Measurements from ENCODE around the gene NUP85.

The NUP85 gene

DNA sequence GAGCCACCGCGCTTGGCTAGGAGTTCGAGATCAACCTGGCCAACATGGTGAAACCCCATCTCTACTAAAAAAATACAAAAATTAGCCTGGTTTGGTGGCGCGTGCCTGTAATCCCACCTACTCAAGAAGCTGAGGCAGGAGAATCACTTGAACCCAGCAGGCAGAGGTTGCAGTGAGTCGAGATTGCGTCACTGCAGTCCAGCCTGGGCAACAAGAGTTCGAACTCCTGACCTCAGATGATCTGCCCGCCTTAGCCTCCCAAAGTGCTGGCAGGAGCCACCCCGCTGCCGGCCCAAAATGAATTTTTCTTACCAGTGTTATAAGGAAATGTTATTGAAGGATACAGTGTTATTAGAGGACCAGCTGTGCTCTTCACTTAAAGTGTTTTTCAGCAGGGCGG is 2.3 kb downstream of the NUP85 start:
- H3K27me3 ChIP-seq (ENCODE audit: insufficient read depth, low read length) = no peaks in the 10 kb centered on the region
- H3K4me1 ChIP-seq (ENCODE audit: insufficient read depth, low read length) = peaks cover 3% of the 10 kb centered on the region; the same call in 1 of the 2 replicates
- H3K36me3 ChIP-seq (ENCODE audit: insufficient read depth, low read depth, low read length) = peaks cover 42% of the 10 kb centered on the region
- no peak overlapping the region for H3K27ac ChIP-seq (ENCODE audit: low read length)
- H3K9me3 ChIP-seq (ENCODE audit: insufficient read depth, low read depth, low read length) = no peaks in the 10 kb centered on the region
- H3K9ac ChIP-seq (ENCODE audit: low read depth, low read length) = no peak overlapping the region
- H3K4me3 ChIP-seq (ENCODE audit: low read length) = no peak overlapping the region

DNA sequence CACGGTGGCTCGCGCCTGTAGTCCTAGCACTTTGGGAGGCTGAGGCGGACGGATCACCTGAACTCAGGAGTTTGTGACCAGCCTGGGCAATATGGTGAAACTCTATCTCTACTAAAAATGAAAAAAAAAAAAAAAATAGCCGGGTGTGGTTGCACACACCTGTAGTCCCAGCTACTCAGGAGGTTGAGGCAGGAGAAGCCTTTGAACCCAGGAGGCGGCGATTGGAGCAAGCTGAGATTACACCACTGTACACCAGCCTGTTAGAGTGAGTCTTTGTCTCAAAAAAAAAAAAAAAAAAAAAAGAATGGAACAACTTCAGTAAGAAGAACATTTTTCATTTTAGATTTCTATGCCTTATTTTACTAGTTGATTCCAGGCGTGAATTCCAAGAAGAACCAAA is 2.7 kb downstream of the NUP85 start:
- H3K36me3 ChIP-seq (ENCODE audit: insufficient read depth, low read depth, low read length) = peaks cover 46% of the 10 kb centered on the region
- no peak overlapping the region for H3K4me3 ChIP-seq (ENCODE audit: low read length)
- no peaks in the 10 kb centered on the region for H3K9me3 ChIP-seq (ENCODE audit: insufficient read depth, low read depth, low read length)
- peaks cover 3% of the 10 kb centered on the region; the same call in 1 of the 2 replicates for H3K4me1 ChIP-seq (ENCODE audit: insufficient read depth, low read length)
- no peak overlapping the region for H3K9ac ChIP-seq (ENCODE audit: low read depth, low read length)
- H3K27ac ChIP-seq (ENCODE audit: low read length) = no peak overlapping the region
- no peaks in the 10 kb centered on the region for H3K27me3 ChIP-seq (ENCODE audit: insufficient read depth, low read length)

DNA sequence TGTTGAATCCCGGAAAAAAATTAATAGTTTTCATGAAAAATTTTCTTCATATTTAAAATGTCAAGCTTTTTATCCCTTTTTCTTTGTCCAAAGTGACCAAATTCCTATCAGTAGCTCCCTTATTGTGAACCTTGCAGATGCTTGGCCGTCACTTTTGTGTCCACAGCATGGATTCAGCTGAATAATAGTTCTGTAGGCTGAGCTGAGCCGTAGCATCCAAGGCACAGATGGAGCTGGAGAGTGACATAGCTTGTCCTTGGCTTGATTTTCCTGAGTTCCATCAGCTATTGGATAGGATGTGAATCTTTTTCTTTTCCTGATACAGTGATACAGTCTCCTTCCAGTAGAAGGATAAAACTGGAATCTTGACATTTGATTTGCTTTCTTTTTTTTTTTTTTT is 3.6 kb downstream of the NUP85 start:
- Histone ChIP-seq H3K9me3 (ENCODE audit: insufficient read depth, low read depth, low read length) (no peaks in the 10 kb centered on the region), H3K27ac (ENCODE audit: low read length) (no peak overlapping the region), H3K4me3 (ENCODE audit: low read length) (no peak overlapping the region), H3K9ac (ENCODE audit: low read depth, low read length) (no peak overlapping the region), H3K4me1 (ENCODE audit: insufficient read depth, low read length) (peaks cover 3% of the 10 kb centered on the region; the same call in 1 of the 2 replicates), H3K36me3 (ENCODE audit: insufficient read depth, low read depth, low read length) (peaks cover 55% of the 10 kb centered on the region), H3K27me3 (ENCODE audit: insufficient read depth, low read length) (no peaks in the 10 kb centered on the region)

DNA sequence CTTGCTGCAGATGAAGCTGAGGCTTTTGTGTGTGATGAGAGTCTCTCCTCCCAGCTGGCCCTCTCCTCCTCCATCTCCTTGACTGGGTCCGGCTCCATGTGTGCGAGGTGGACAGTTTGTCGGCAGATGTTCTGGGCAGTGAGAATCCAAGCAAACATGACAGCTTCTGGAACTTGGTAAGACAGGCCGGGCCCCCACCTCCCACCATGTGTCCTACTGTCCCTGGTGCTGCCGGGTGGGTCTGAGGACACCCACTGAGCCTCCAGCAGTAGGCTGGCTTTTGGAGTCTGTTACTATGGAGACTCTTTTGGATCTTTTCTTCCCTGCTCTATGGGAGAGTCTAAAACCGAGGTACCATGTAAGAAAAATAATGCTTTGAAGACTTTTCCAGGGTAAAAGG is 12.7 kb downstream of the NUP85 start:
- H3K4me1 ChIP-seq (ENCODE audit: insufficient read depth, low read length) = no peaks in the 10 kb centered on the region
- no peak overlapping the region for H3K4me3 ChIP-seq (ENCODE audit: low read length)
- no peak overlapping the region for H3K9ac ChIP-seq (ENCODE audit: low read depth, low read length)
- H3K36me3 ChIP-seq (ENCODE audit: insufficient read depth, low read depth, low read length) = peaks cover 85% of the 10 kb centered on the region
- H3K27ac ChIP-seq (ENCODE audit: low read length) = no peak overlapping the region
- H3K9me3 ChIP-seq (ENCODE audit: insufficient read depth, low read depth, low read length) = no peaks in the 10 kb centered on the region
- H3K27me3 ChIP-seq (ENCODE audit: insufficient read depth, low read length) = no peaks in the 10 kb centered on the region

DNA sequence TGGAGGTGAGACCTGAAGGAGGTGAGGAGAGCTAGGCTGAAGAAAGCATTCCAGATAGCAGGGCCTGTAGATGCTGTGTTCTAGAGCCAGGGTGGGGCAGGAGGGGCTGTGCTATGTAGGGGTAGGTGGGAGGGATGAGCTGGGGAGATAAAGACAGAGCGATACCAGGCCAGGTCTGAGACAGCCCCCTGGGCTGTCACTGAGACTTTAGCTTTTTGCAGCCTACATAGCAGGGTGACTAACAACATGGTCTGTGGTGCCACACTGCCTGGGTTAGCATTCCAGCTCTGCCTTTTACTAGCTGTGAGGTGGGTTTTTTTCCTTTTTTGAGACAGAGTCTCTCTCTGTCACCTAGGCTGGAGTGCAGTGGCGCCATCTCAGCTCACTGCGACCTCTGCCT is 14.3 kb downstream of the NUP85 start:
- Histone ChIP-seq H3K9me3 (ENCODE audit: insufficient read depth, low read depth, low read length) (no peaks in the 10 kb centered on the region), H3K4me1 (ENCODE audit: insufficient read depth, low read length) (no peaks in the 10 kb centered on the region), H3K36me3 (ENCODE audit: insufficient read depth, low read depth, low read length) (peaks cover 80% of the 10 kb centered on the region)

DNA sequence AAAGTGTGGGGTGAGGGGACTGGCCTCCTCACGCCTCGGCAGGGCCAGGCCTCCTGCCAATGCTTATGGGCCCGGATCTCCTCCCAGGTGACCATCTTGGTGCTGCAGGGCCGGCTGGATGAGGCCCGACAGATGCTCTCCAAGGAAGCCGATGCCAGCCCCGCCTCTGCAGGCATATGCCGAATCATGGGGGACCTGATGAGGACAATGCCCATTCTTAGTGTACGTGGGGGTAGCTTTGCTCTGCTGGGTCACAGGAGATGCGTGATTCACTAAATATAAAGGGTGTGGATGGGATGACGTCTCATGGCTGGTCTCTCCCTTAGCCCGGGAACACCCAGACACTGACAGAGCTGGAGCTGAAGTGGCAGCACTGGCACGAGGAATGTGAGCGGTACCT is 19.5 kb downstream of the NUP85 start:
- Histone ChIP-seq H3K27me3 (ENCODE audit: insufficient read depth, low read length) (no peaks in the 10 kb centered on the region), H3K4me3 (ENCODE audit: low read length) (no peak overlapping the region), H3K4me1 (ENCODE audit: insufficient read depth, low read length) (no peaks in the 10 kb centered on the region), H3K9me3 (ENCODE audit: insufficient read depth, low read depth, low read length) (no peaks in the 10 kb centered on the region), H3K36me3 (ENCODE audit: insufficient read depth, low read depth, low read length) (peaks cover 75% of the 10 kb centered on the region), H3K27ac (ENCODE audit: low read length) (no peak overlapping the region), H3K9ac (ENCODE audit: low read depth, low read length) (no peak overlapping the region)

More for the DNA sequence above, 14.3 kb downstream of the NUP85 start:
- Histone ChIP-seq H3K4me3 (ENCODE audit: low read length) (no peak overlapping the region), H3K27me3 (ENCODE audit: insufficient read depth, low read length) (no peaks in the 10 kb centered on the region), H3K27ac (ENCODE audit: low read length) (no peak overlapping the region), H3K9ac (ENCODE audit: low read depth, low read length) (no peak overlapping the region)

DNA sequence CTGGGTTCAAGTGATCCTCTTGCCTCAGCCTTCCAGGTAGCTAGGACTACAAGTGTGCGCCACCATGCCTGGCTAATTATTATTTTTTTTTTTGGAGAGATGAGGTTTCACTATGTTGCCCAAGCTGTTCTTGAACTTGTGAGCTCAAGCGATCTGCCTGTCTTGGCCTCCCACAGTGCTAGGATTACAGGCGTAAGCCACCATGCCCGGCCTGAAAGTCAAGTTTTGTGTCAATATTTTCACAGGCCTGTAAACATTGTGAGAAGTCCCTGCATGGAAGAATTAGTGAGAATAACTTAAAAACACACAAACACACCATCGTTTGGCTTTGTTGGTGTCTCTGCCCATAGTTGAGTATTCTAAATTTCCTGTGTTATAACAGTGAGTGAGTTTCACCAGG is 22.2 kb downstream of the NUP85 start:
- no peaks in the 10 kb centered on the region for H3K4me1 ChIP-seq (ENCODE audit: insufficient read depth, low read length)
- H3K27me3 ChIP-seq (ENCODE audit: insufficient read depth, low read length) = no peaks in the 10 kb centered on the region
- peaks cover 86% of the 10 kb centered on the region for H3K36me3 ChIP-seq (ENCODE audit: insufficient read depth, low read depth, low read length)
- no peak overlapping the region for H3K9ac ChIP-seq (ENCODE audit: low read depth, low read length)
- H3K9me3 ChIP-seq (ENCODE audit: insufficient read depth, low read depth, low read length) = no peaks in the 10 kb centered on the region
- H3K27ac ChIP-seq (ENCODE audit: low read length) = no peak overlapping the region
- no peak overlapping the region for H3K4me3 ChIP-seq (ENCODE audit: low read length)

DNA sequence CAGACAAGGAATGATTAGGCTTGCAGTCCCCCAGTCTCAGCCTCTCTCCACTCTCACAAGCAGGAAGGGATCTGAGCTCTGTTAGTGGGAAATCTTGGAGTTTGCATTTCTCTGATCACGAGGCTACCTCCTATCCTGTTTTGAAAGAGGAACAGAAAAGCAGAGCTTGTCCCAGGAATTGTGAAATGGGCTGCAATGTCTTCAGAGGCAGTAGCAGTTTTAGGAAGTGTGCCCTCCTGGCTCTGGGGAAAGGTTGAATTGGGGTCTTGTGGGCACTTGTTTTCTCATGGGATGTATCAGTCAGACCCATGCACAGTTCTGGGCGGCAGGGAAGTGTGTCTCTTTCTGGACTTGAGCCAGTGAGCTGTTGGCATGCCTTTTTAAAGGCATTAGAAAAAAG is 22.8 kb downstream of the NUP85 start:
- Histone ChIP-seq H3K9ac (ENCODE audit: low read depth, low read length) (no peak overlapping the region), H3K27me3 (ENCODE audit: insufficient read depth, low read length) (no peaks in the 10 kb centered on the region), H3K27ac (ENCODE audit: low read length) (no peak overlapping the region), H3K9me3 (ENCODE audit: insufficient read depth, low read depth, low read length) (no peaks in the 10 kb centered on the region), H3K4me1 (ENCODE audit: insufficient read depth, low read length) (no peaks in the 10 kb centered on the region), H3K4me3 (ENCODE audit: low read length) (no peak overlapping the region), H3K36me3 (ENCODE audit: insufficient read depth, low read depth, low read length) (peaks cover 87% of the 10 kb centered on the region)

DNA sequence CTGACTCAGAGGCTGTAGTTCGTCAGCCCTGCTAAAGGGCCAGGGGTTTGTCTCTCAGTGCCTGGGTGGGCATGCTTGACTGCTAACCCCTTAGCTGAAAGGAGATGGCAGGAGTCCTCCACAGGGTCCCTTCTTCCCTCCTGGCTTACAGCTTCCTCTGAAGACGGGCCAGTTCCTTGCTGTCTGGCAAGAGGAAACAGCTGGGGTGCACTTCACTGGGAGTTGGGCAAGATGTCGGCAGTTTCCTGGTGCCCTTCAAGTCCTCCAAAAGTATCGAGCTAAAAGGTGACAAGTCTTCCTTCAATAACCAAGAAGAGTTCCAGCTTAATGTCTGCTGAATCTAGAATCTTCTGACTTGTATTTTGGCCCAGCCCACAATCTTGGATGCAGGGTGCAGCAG is 23.4 kb downstream of the NUP85 start:
- no peak overlapping the region for H3K9ac ChIP-seq (ENCODE audit: low read depth, low read length)
- no peaks in the 10 kb centered on the region for H3K27me3 ChIP-seq (ENCODE audit: insufficient read depth, low read length)
- no peak overlapping the region for H3K27ac ChIP-seq (ENCODE audit: low read length)
- no peaks in the 10 kb centered on the region for H3K9me3 ChIP-seq (ENCODE audit: insufficient read depth, low read depth, low read length)
- H3K4me1 ChIP-seq (ENCODE audit: insufficient read depth, low read length) = no peaks in the 10 kb centered on the region
- no peak overlapping the region for H3K4me3 ChIP-seq (ENCODE audit: low read length)
- peaks cover 89% of the 10 kb centered on the region for H3K36me3 ChIP-seq (ENCODE audit: insufficient read depth, low read depth, low read length)

DNA sequence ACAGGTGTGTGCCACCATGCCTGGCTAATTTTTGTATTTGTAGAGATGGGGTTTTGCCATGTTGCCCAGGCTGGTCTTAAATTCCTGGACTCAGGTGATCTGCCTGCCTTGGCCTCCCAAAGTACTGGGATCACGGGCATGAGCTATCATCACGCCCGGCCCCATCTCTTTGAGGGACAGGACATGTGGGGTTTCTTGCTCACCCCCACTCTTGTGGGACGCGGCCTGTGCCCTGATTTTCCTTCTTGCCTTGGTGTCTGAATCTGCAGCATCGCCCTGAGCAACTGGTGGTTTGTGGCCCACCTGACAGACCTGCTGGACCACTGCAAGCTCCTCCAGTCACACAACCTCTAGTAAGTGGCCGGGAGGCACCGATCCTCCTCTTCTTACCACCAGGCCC is 25.6 kb downstream of the NUP85 start:
- peaks cover 89% of the 10 kb centered on the region for H3K36me3 ChIP-seq (ENCODE audit: insufficient read depth, low read depth, low read length)

DNA sequence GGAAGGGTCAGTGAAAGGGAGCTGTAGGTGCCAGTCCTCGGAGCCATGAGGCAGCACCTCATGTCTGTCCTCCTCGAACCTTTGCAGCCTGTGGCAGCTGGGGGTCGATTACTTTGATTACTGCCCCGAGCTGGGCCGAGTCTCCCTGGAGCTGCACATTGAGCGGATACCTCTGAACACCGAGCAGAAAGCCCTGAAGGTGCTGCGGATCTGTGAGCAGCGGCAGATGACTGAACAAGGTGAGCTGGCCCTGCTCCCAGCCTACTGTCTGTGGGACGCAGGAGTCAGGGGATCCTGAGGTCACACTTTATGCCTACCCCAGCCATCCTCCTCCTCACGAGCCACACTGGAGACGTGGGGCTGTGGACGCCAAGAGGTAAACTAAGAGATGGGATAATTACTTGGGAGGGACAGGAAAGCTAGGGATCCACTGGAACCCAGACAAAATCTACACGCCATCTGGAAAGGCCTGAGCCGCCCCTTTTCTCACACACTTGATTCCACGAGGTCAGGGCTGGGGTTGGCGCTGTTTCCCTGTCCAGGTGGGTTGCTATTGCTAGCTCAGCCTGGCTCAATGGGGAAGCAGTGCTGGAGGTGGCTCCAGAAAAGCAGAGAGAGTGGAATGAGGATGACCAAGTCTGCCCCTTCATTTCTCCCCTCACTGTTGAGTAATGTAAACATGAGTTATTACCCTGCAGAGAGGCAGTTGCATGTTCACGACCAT is 26.4 kb downstream of the NUP85 start:
- Histone ChIP-seq H3K4me3 (ENCODE audit: low read length) (no peak overlapping the region), H3K4me1 (ENCODE audit: insufficient read depth, low read length) (no peaks in the 10 kb centered on the region), H3K27ac (ENCODE audit: low read length) (no peak overlapping the region), H3K36me3 (ENCODE audit: insufficient read depth, low read depth, low read length) (peaks cover 89% of the 10 kb centered on the region), H3K9ac (ENCODE audit: low read depth, low read length) (no peak overlapping the region), H3K27me3 (ENCODE audit: insufficient read depth, low read length) (no peaks in the 10 kb centered on the region), H3K9me3 (ENCODE audit: insufficient read depth, low read depth, low read length) (no peaks in the 10 kb centered on the region)

More for the DNA sequence above, 25.6 kb downstream of the NUP85 start:
- H3K4me1 ChIP-seq (ENCODE audit: insufficient read depth, low read length) = no peaks in the 10 kb centered on the region
- H3K27ac ChIP-seq (ENCODE audit: low read length) = no peak overlapping the region
- no peak overlapping the region for H3K4me3 ChIP-seq (ENCODE audit: low read length)
- no peaks in the 10 kb centered on the region for H3K27me3 ChIP-seq (ENCODE audit: insufficient read depth, low read length)
- H3K9ac ChIP-seq (ENCODE audit: low read depth, low read length) = no peak overlapping the region
- H3K9me3 ChIP-seq (ENCODE audit: insufficient read depth, low read depth, low read length) = no peaks in the 10 kb centered on the region

DNA sequence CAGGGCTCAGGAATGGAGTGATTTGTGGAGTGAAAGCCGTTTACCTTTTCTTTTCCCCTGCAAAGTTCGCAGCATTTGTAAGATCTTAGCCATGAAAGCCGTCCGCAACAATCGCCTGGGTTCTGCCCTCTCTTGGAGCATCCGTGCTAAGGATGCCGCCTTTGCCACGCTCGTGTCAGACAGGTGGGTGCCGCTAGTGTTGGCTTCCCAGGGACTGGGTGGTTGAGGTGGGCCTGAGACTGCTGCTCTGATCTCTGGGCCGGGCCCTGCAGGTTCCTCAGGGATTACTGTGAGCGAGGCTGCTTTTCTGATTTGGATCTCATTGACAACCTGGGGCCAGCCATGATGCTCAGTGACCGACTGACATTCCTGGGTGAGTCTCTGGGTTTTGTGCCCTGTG is 27.3 kb downstream of the NUP85 start:
- Histone ChIP-seq H3K4me3 (ENCODE audit: low read length) (no peak overlapping the region), H3K9me3 (ENCODE audit: insufficient read depth, low read depth, low read length) (no peaks in the 10 kb centered on the region), H3K36me3 (ENCODE audit: insufficient read depth, low read depth, low read length) (peaks cover 91% of the 10 kb centered on the region), H3K9ac (ENCODE audit: low read depth, low read length) (no peak overlapping the region), H3K27ac (ENCODE audit: low read length) (no peak overlapping the region), H3K27me3 (ENCODE audit: insufficient read depth, low read length) (no peaks in the 10 kb centered on the region), H3K4me1 (ENCODE audit: insufficient read depth, low read length) (no peaks in the 10 kb centered on the region)

Data from iPS-20b (cell line).